Fibroblast of villous mesenchyme (primary cell): ENCODE data around the gene ZYX. TPM values are rescaled to one million over a fixed set of nuclear protein-coding genes. Genes with fewer than 3 reads are reported as not detected.
"Not testable (repeated sequence)": the region's sequence is repeated elsewhere in the genome, so short reads cannot be mapped to it uniquely, and the experiment has no call there.

Experiments used
- DNase-seq: peaks from one replicate; pipeline ENCODE4 v3.0.0-alpha.2; 2010; ENCODE audit warnings: low read depth
- H3K4me3 ChIP-seq: 2 replicates; pipeline ENCODE4 v1.5.1; 2011; ENCODE audit warnings: low read depth, mild to moderate bottlenecking, low read length
- total RNA-seq: library from RNA; depleted of rRNA; stranded (reverse); fragments of >200 nt; gene quantifications from 2 replicates; pipeline ENCODE4 v1.2.3, GENCODE V29; 2012
- TF ChIP-seq, protein P1 (sequence below): IDR thresholded peaks from 2 replicates; pipeline ENCODE4 v1.5.1; 2012; ENCODE audit warnings: low read depth, mild to moderate bottlenecking, low read length; ENCODE audit not compliant: insufficient read depth

ZYX gene
- total RNA-seq, 1 donor = 71.7 TPM

DNA sequence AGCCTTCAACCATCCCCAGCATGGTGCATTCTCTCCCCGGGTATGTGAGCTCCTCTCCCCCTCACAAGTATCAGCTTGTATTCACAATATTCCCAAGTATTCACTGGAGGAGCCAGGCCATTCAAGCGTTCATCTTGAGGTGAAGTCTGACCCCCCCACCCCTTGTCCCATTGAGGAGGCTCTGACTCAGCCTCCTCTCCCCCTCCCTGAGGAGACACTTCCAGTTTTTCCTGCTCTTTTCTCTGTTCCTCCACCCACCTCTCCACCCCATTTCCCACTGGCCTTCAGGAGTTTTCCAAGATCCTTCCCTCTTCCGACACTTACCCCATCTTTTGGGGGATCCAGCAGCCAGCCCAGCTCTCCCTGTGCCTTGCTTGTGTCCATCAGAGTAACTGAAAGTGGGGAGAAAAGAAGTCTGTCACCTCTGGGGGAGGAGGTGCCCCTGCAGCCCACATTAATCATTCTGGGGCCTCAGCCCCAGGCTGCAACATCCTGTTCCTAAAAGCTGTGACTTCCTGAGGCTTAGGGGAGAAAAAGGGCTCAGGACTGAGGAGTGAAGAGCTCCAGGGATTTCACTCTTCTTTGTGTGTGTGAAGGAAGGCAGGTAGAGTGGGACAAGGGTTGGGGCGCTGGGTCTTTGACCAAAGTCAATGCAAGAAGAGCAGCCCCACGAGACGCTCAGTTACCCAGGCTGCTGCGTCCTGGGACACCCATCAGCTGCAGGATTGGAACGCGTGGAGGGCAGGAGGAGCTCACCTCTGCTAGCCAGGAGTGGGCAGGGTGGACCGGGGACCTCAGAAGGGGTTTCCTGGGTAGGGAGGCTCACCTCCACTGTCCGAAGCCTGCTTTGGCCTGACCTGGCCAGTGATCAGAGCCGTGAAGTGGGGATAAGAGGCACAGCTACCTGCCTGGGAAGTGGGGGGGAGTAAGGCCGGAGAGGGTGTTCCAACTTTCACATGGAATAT is 26.4 kb downstream of the ZYX start:
- TF ChIP-seq, protein P1, sequence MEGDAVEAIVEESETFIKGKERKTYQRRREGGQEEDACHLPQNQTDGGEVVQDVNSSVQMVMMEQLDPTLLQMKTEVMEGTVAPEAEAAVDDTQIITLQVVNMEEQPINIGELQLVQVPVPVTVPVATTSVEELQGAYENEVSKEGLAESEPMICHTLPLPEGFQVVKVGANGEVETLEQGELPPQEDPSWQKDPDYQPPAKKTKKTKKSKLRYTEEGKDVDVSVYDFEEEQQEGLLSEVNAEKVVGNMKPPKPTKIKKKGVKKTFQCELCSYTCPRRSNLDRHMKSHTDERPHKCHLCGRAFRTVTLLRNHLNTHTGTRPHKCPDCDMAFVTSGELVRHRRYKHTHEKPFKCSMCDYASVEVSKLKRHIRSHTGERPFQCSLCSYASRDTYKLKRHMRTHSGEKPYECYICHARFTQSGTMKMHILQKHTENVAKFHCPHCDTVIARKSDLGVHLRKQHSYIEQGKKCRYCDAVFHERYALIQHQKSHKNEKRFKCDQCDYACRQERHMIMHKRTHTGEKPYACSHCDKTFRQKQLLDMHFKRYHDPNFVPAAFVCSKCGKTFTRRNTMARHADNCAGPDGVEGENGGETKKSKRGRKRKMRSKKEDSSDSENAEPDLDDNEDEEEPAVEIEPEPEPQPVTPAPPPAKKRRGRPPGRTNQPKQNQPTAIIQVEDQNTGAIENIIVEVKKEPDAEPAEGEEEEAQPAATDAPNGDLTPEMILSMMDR = no peak
- no peak overlapping the region for H3K4me3 ChIP-seq
- DNase-seq = no peak

DNA sequence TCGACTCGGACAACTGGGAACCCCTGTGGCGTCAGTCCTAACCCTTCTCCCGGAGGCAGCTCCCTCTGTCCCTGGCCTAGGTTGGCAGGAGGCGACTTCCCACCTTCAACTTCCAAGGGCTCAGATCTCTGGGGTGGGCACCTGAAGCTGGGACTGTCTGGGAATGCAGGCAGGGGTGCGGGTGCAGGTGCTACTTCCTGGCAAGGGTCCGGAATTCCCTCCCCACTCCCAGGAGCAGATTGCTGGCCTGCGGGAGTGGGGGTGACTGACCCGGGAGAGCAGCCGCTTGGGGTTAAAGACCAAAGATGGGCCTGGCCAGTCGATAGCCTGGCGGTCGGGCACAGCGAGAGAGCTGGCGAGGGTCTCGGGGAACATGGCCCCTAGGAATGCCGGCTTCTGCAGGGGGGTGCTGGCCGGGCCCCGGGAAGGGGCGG is 27.1 kb downstream of the ZYX start:
- H3K4me3 ChIP-seq = no peak overlapping the region
- TF ChIP-seq, protein P1 = no peak
- no peak for DNase-seq

DNA sequence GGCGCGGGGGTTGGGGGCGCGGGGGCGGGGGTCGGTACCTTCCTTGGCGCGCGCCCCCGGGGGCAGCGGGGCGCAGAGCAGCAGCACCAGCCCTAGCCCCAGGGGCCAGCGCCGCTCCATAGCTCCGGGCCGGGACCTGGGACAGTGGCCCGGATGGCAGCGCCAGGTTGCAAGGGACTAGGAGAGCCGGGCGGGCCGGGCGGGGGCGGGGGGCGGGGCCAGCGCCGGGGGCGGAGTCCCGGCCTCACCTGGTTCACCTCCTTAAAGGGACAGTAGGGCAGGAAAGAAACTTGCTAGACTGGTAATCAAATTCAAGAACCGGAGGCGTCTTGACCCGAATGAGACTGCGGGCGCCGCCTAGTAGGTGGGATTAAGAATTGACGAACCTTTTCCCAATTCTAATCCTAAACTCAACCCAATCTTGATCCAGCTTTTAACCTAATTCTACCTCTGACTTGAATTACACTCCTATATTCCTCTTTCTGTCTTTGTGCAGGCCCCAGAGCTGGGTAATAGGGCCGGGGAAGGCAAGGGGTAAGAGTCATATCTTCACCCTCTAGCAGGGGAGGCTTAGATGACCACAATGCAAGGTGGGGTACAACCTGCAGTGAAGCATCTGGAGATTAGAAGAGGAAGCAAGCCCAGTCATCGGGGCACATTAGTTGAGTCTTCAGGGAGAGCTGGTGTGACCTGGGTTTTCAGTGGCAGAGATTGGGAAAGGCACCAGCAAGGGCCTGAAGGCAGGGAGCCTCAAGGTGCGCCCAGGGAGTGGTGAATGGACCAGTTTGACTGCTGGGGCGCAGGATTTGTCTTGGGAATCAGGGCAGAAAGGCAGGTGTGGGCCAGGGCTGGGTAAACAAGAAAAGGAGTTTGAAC is 27.8 kb downstream of the ZYX start, which contains the start of gene EPHA1:
Gene EPHA1, minus strand, starts transcription at position 171 of the 876 bp plus-strand sequence. Its CDS starts 51 bp downstream, at position 120.
- TF ChIP-seq, protein P1 = no peak
- no peak within 1 kb of the TSS for H3K4me3 ChIP-seq
- DNase-seq = no peak

DNA sequence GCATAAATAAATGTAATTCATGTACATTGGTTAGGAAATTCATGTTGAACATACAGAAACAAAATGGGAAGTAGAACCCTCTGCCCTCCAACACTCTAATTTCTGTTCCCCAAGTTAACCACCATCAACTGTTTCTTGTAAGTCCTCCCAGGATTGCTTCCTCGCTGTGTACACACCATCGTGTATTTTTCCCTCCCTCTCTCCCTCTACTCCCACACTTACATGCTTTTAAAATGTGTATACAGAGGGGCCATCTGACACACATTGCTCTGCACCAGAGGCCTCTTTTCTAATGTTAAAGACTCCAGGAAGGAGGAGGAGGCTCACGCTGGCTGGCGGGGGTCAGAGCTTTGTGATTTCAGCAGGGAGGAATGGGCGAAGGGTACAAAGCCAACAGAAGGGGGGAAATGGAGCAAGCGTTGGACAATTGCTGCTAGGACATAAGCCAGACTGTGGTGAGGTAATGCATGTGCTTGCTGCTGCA is 29.4 kb downstream of the ZYX start:
- DNase-seq = peak; percentile 53
- no peak overlapping the region for H3K4me3 ChIP-seq
- TF ChIP-seq, protein P1 = no peak

DNA sequence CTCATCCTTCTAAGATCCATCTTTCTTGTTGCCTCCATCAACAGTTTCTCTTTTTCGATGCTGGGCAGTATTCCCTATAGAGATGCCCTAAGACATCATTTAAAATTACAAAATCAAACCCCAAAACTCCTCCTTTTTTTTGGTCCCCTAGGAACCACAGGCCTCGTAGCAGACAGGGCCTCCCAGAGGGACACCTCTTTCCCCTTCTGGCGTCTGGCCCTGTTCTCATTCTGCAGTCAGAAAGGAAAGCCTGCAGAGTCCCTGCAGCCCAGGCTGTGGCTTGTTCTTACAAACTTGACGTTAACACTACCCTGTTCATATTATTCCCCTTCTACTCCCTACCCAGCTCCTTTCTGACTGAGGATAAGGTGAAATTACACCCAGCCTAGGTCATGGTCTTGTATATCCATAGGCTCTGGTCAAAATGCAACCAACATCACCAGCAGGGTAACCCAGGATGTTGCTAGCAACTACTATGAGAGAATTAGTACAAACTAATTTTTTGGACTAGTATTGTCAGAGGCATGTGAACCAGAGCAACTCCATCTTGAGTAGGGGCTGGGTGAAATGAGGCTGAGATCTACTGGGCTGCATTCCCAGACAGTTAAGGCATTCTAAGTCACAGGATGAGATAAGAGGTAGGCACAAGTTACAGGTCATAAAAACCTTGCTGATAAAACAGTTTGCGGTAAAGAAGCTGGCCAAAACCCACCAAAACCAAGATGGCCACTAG is 31.0 kb downstream of the ZYX start:
- no peak overlapping the region for H3K4me3 ChIP-seq
- no peak for DNase-seq
- TF ChIP-seq, protein P1 = no peak

DNA sequence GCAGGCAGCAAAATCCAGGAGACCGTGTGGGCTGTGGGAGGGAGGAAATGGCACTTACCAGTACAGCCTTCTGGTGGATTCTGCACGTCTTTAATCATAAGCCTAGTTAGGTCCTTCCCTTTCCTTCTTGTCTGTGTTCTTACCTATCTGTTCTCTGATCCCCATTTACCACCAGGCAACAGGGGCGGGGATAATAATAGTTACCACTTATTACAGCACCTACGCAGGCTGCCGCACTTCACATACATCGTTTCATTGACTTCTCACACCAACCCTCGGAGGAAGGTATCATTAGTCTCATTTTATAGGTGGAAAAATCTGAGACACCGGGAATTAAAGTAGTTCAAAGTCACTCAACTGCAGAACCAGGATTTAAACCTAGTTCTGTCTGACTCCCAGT is 32.0 kb downstream of the ZYX start:
- no peak overlapping the region for H3K4me3 ChIP-seq
- TF ChIP-seq, protein P1 = no peak
- no peak for DNase-seq

DNA sequence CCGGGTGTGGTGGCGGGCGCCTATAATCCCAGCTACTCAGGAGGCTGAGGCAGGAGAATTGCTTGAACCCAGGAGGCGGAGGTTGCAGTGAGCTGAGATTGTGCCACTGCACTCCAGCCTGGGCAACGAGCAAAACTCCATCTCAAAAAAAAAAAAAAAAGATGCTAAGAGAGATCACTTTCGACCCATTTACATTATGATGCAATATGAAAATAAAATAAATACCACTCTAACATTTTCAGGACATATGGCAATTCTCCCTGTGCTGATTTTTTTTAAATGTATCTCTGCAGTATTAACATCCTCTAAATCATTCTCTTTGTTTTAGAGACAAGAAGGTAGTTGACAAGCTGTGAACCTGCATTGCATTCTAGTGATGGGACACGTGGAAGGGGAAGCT is 34.1 kb downstream of the ZYX start:
- DNase-seq, H3K4me3 ChIP-seq: not testable (repeated sequence)
